Liver (tissue), 2 donors: ENCODE data around the gene NSF.
"Not testable (repeated sequence)": the region's sequence is repeated elsewhere in the genome, so short reads cannot be mapped to it uniquely, and the experiment has no call there.

Experiments used
- YY1 ChIP-seq: IDR thresholded peaks from 2 replicates; pipeline ENCODE4 v1.6.1; 2016; ENCODE audit warnings: antibody characterized with exemption, mild to moderate bottlenecking
- TF ChIP-seq, protein P1 (sequence below): fragments of 150-350 bp; IDR thresholded peaks from 2 replicates; pipeline ENCODE4 v1.5.1; 2017; ENCODE audit warnings: improper control_type of control experiment, low read depth, low read length; ENCODE audit not compliant: missing input control
- donor health status: healthy.

DNA sequence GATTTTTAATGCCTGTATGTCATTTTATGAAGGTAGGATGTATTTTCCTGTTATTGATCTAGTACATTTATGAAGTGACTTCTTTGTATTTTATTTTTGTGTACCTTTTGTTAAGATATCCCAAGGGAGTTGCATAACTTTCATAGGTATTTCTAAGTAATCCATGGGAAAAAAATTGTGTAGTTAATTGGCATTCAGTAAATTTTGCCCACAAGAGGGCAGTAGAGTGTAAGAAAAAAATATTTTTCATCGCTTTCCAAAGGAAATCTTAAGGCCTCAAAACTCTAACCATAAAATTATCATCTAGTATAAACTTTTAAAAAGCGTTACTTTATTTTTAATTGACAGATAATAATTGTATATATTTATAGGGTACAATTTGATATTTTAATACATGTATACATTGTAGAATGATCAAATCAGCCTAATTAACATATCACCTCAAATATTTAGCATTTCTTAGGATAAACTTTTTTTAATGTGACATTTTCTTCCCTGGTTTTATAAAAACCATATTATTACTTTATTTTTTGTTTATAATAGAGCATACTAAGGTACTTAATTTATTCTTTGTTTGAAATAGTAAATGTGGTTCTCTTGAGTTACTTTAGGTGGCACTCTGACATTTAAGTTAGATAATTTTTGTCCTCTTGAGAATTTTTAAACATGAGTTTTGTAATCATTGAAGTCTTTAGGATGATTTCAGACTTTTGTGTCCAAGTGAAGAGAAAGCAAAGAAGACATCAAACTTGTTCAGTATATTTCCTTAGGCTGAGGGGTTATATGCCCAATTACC lies 51.6 kb downstream of the NSF start:
- TF ChIP-seq, protein P1, sequence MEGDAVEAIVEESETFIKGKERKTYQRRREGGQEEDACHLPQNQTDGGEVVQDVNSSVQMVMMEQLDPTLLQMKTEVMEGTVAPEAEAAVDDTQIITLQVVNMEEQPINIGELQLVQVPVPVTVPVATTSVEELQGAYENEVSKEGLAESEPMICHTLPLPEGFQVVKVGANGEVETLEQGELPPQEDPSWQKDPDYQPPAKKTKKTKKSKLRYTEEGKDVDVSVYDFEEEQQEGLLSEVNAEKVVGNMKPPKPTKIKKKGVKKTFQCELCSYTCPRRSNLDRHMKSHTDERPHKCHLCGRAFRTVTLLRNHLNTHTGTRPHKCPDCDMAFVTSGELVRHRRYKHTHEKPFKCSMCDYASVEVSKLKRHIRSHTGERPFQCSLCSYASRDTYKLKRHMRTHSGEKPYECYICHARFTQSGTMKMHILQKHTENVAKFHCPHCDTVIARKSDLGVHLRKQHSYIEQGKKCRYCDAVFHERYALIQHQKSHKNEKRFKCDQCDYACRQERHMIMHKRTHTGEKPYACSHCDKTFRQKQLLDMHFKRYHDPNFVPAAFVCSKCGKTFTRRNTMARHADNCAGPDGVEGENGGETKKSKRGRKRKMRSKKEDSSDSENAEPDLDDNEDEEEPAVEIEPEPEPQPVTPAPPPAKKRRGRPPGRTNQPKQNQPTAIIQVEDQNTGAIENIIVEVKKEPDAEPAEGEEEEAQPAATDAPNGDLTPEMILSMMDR: not testable (repeated sequence)
- TF ChIP-seq YY1: not testable (repeated sequence)
